ENCODE results near the gene SSB. TPM values are rescaled to one million over a fixed set of nuclear protein-coding genes. Genes with fewer than 3 reads are reported as not detected.

Gene SSB
- 135 and 138 TPM in 2 replicates for polyA plus RNA-seq (2013)

- peak within 1 kb of the TSS; percentile 76 for H3K4ac ChIP-seq (ENCODE audit: low read depth, low read length)
- peak within 1 kb of the TSS; percentile 79 for H3K18ac ChIP-seq (ENCODE audit: low read length)
- H4K12ac ChIP-seq (ENCODE audit: low read depth, low read length): peak within 1 kb of the TSS; percentile 54
- H3K79me2 ChIP-seq (ENCODE audit: control insufficient read depth, insufficient read depth, low read length, poor library complexity): peaks cover 5% of the 10 kb centered on the region
- H3K9ac ChIP-seq (ENCODE audit: low read length): peak within 1 kb of the TSS; percentile 85
- peak; percentile 93 to 94 for DNase-seq
- no peak within 1 kb of the TSS for H2BK12ac ChIP-seq (ENCODE audit: low read length)
- peaks cover 4 to 7% of the 10 kb centered on the region in 2 experiments for H3K36me3 ChIP-seq (ENCODE audit: control insufficient read depth in 1 of 2, insufficient read depth in 2 of 2, low read length in 2 of 2)
- peaks cover 0 to 2% of the 10 kb centered on the region in 2 experiments for H3K4me1 ChIP-seq (ENCODE audit: control insufficient read depth in 1 of 2, insufficient read depth in 2 of 2, low read length in 2 of 2)
- H2AK5ac ChIP-seq (ENCODE audit: low read length): no peak within 1 kb of the TSS
- H3K23ac ChIP-seq (ENCODE audit: low read length): no peak within 1 kb of the TSS
- H3K27me3 ChIP-seq (ENCODE audit: insufficient read depth, low read length): no peaks in the 10 kb centered on the region
- peak within 1 kb of the TSS; percentile 89 for H3K4me2 ChIP-seq (ENCODE audit: low read length)
- H3K4me3 ChIP-seq (ENCODE audit: low read depth, low read length): peak within 1 kb of the TSS; percentile 98
- H4K8ac ChIP-seq (ENCODE audit: low read depth, low read length): peak within 1 kb of the TSS; percentile 90
- WGBS (ENCODE audit: extremely low coverage, insufficient coverage, insufficient read length): no CpG with 5 or more reads among the region's 67 CpGs
- peak within 1 kb of the TSS; percentile 43 for H3K14ac ChIP-seq (ENCODE audit: low read length)
- H3K9me3 ChIP-seq (ENCODE audit: insufficient read depth, low read depth, low read length): peaks cover 2% of the 10 kb centered on the region
- peak within 1 kb of the TSS; percentile 65 for H2BK5ac ChIP-seq (ENCODE audit: low read depth, low read length, poor library complexity)
- peak within 1 kb of the TSS; percentile 67 for H4K91ac ChIP-seq (ENCODE audit: low read depth, low read length)
- peaks cover 6% of the 10 kb centered on the region for H3K79me1 ChIP-seq (ENCODE audit: low read length)
- no peak within 1 kb of the TSS for H2BK120ac ChIP-seq (ENCODE audit: insufficient read depth, low read length, poor library complexity)
- H3K27ac ChIP-seq (ENCODE audit: low read depth, low read length): peak within 1 kb of the TSS; percentile 85
- H2AFZ ChIP-seq (ENCODE audit: insufficient read depth, low read length, poor library complexity): peak within 1 kb of the TSS; percentile 61
Observed at GRCh38 chr2:169798718-169799592, at the start of gene SSB. Gene SSB, plus strand, starts transcription at chr2:169798871. Its CDS starts 2,090 bp downstream, at chr2:169800961.

- H3K27me3 ChIP-seq (ENCODE audit: insufficient read depth, low read length): no peaks in the 10 kb centered on the region
- H3K23ac ChIP-seq (ENCODE audit: low read length): no peak overlapping the region
- H3K14ac ChIP-seq (ENCODE audit: low read length): no peak overlapping the region
- no peak overlapping the region for H3K4ac ChIP-seq (ENCODE audit: low read depth, low read length)
- H3K36me3 ChIP-seq (ENCODE audit: control insufficient read depth in 1 of 2, insufficient read depth in 2 of 2, low read length in 2 of 2): peaks cover 1 to 2% of the 10 kb centered on the region in 2 experiments
- H2AK5ac ChIP-seq (ENCODE audit: low read length): no peak overlapping the region
- no peak overlapping the region for H4K12ac ChIP-seq (ENCODE audit: low read depth, low read length)
- H4K8ac ChIP-seq (ENCODE audit: low read depth, low read length): no peak overlapping the region
- H2AFZ ChIP-seq (ENCODE audit: insufficient read depth, low read length, poor library complexity): no peak overlapping the region
- H3K9me3 ChIP-seq (ENCODE audit: insufficient read depth, low read depth, low read length): no peaks in the 10 kb centered on the region
- no CpG with 5 or more reads among the region's 3 CpGs for WGBS (ENCODE audit: extremely low coverage, insufficient coverage, insufficient read length)
- H3K79me2 ChIP-seq (ENCODE audit: control insufficient read depth, insufficient read depth, low read length, poor library complexity): no peaks in the 10 kb centered on the region
- H2BK5ac ChIP-seq (ENCODE audit: low read depth, low read length, poor library complexity): no peak overlapping the region
- H4K91ac ChIP-seq (ENCODE audit: low read depth, low read length): no peak overlapping the region
- H3K4me3 ChIP-seq (ENCODE audit: low read depth, low read length): no peak overlapping the region
- DNase-seq: no peak
- no peaks in the 10 kb centered on the region for H3K79me1 ChIP-seq (ENCODE audit: low read length)
- H2BK120ac ChIP-seq (ENCODE audit: insufficient read depth, low read length, poor library complexity): no peak overlapping the region
- no peaks in the 10 kb centered on the region for H3K4me1 ChIP-seq (ENCODE audit: control insufficient read depth in 1 of 2, insufficient read depth in 2 of 2, low read length in 2 of 2)
- H3K18ac ChIP-seq (ENCODE audit: low read length): no peak overlapping the region
- H3K27ac ChIP-seq (ENCODE audit: low read depth, low read length): no peak overlapping the region
- H3K9ac ChIP-seq (ENCODE audit: low read length): no peak overlapping the region
- no peak overlapping the region for H2BK12ac ChIP-seq (ENCODE audit: low read length)
- H3K4me2 ChIP-seq (ENCODE audit: low read length): no peak overlapping the region
Observed at GRCh38 chr2:169752752-169753151, 45.9 kb upstream of the SSB start.

GRCh38 chr2:169755083-169755870 is 43.4 kb upstream of the SSB start:
- no peak overlapping the region for H3K4me2 ChIP-seq (ENCODE audit: low read length)
- H3K4me3 ChIP-seq (ENCODE audit: low read depth, low read length): no peak overlapping the region
- no peak overlapping the region for H3K4ac ChIP-seq (ENCODE audit: low read depth, low read length)
- H2BK120ac ChIP-seq (ENCODE audit: insufficient read depth, low read length, poor library complexity): no peak overlapping the region
- no peaks in the 10 kb centered on the region for H3K79me2 ChIP-seq (ENCODE audit: control insufficient read depth, insufficient read depth, low read length, poor library complexity)
- H3K27me3 ChIP-seq (ENCODE audit: insufficient read depth, low read length): no peaks in the 10 kb centered on the region
- no peak overlapping the region for H3K23ac ChIP-seq (ENCODE audit: low read length)
- no peak overlapping the region for H3K18ac ChIP-seq (ENCODE audit: low read length)
- no peak overlapping the region for H3K27ac ChIP-seq (ENCODE audit: low read depth, low read length)
- no peak overlapping the region for H2AK5ac ChIP-seq (ENCODE audit: low read length)
- DNase-seq: no peak
- no peak overlapping the region for H4K91ac ChIP-seq (ENCODE audit: low read depth, low read length)
- no peak overlapping the region for H3K14ac ChIP-seq (ENCODE audit: low read length)
- H3K9ac ChIP-seq (ENCODE audit: low read length): no peak overlapping the region
- H4K12ac ChIP-seq (ENCODE audit: low read depth, low read length): no peak overlapping the region
- no peaks in the 10 kb centered on the region for H3K9me3 ChIP-seq (ENCODE audit: insufficient read depth, low read depth, low read length)
- peaks cover 0 to 2% of the 10 kb centered on the region in 2 experiments for H3K36me3 ChIP-seq (ENCODE audit: control insufficient read depth in 1 of 2, insufficient read depth in 2 of 2, low read length in 2 of 2)
- H2BK12ac ChIP-seq (ENCODE audit: low read length): no peak overlapping the region
- no CpG with 5 or more reads among the region's 6 CpGs for WGBS (ENCODE audit: extremely low coverage, insufficient coverage, insufficient read length)
- no peak overlapping the region for H2BK5ac ChIP-seq (ENCODE audit: low read depth, low read length, poor library complexity)
- H3K79me1 ChIP-seq (ENCODE audit: low read length): no peaks in the 10 kb centered on the region
- H4K8ac ChIP-seq (ENCODE audit: low read depth, low read length): no peak overlapping the region
- no peak overlapping the region for H2AFZ ChIP-seq (ENCODE audit: insufficient read depth, low read length, poor library complexity)
- H3K4me1 ChIP-seq (ENCODE audit: control insufficient read depth in 1 of 2, insufficient read depth in 2 of 2, low read length in 2 of 2): no peaks in the 10 kb centered on the region

GRCh38 chr2:169756342-169756741 is 42.3 kb upstream of the SSB start:
- Histone ChIP-seq H3K4ac (ENCODE audit: low read depth, low read length) (no peak overlapping the region), H2BK120ac (ENCODE audit: insufficient read depth, low read length, poor library complexity) (no peak overlapping the region), H2BK12ac (ENCODE audit: low read length) (no peak overlapping the region), H3K9me3 (ENCODE audit: insufficient read depth, low read depth, low read length) (no peaks in the 10 kb centered on the region), H3K4me1 (ENCODE audit: control insufficient read depth in 1 of 2, insufficient read depth in 2 of 2, low read length in 2 of 2) (no peaks in the 10 kb centered on the region), H3K23ac (ENCODE audit: low read length) (no peak overlapping the region), H3K36me3 (ENCODE audit: control insufficient read depth in 1 of 2, insufficient read depth in 2 of 2, low read length in 2 of 2) (peaks cover 0 to 2% of the 10 kb centered on the region in 2 experiments), H3K18ac (ENCODE audit: low read length) (no peak overlapping the region), H3K27me3 (ENCODE audit: insufficient read depth, low read length) (no peaks in the 10 kb centered on the region), H2BK5ac (ENCODE audit: low read depth, low read length, poor library complexity) (no peak overlapping the region), H3K79me1 (ENCODE audit: low read length) (no peaks in the 10 kb centered on the region), H4K8ac (ENCODE audit: low read depth, low read length) (no peak overlapping the region), H3K4me2 (ENCODE audit: low read length) (no peak overlapping the region), H3K79me2 (ENCODE audit: control insufficient read depth, insufficient read depth, low read length, poor library complexity) (no peaks in the 10 kb centered on the region), H4K12ac (ENCODE audit: low read depth, low read length) (no peak overlapping the region), H3K4me3 (ENCODE audit: low read depth, low read length) (no peak overlapping the region), H3K9ac (ENCODE audit: low read length) (peak overlapping the region; percentile 74), H3K14ac (ENCODE audit: low read length) (no peak overlapping the region), H2AFZ (ENCODE audit: insufficient read depth, low read length, poor library complexity) (no peak overlapping the region), H4K91ac (ENCODE audit: low read depth, low read length) (no peak overlapping the region), H3K27ac (ENCODE audit: low read depth, low read length) (no peak overlapping the region), H2AK5ac (ENCODE audit: low read length) (no peak overlapping the region)
- no peak for DNase-seq
- no CpG with 5 or more reads among the region's 4 CpGs for WGBS (ENCODE audit: extremely low coverage, insufficient coverage, insufficient read length)

All from trophoblast cell (in vitro differentiated cells and primary cell).